GM03348 (cell line): Measurements from ENCODE around the gene POLN.

Experiments
- DNase-seq: peaks from one replicate; pipeline ENCODE4 v3.0.0; 2012; ENCODE audit warnings: low spot score

Gene POLN

GRCh38 chr4:2070421-2071251 lies 171.3 kb downstream of the POLN start:
- DNase-seq = no peak

DNA sequence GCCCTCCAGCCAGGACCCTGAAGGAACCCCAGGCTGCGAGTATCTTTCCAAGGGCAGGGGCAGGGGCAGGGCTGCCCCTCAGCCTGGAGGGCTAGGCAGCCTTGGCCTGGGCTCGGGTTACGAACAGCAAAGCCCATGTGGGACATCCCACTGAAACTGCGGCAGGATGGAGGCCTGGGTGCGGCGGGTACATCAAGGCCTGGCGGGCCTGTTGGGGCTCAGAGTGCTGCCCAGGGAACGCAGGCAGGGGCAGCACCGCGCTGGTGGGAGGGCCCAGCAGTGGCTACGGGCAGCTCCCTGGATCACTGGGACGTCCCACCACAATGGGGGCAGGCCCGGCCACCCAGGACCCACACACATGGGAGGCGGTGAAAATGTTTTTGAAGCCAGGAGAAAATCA lies 171.9 kb downstream of the POLN start:
- DNase-seq = no peak

- DNase-seq = no peak
These were observed 172.6 kb downstream of the POLN start for GRCh38 chr4:2069161-2069971.

DNA sequence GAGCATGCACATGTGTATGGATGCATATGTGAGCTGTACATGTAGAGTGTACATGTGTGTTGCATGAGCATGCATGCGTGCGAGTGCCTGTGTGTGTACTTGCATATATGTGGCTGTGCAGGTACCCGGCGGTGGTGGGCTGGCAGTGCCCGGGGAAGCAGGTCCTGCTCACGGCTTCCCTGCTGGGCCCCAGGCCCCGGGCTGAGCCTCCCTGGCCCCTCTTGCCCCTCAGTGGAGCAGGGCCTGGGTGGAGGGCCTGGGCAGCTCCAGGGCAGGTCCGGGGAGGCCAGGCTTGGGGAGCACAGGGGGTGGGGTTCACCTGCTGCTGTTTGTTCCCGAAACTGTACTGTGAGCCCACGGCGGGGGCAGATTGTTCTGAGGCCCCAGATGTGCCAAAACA lies 173.4 kb downstream of the POLN start:
- DNase-seq = no peak

- no peak for DNase-seq
These were observed 173.8 kb downstream of the POLN start for GRCh38 chr4:2068198-2068470.

- DNase-seq = no peak
These were observed 174.3 kb downstream of the POLN start for GRCh38 chr4:2067446-2068197.

DNA sequence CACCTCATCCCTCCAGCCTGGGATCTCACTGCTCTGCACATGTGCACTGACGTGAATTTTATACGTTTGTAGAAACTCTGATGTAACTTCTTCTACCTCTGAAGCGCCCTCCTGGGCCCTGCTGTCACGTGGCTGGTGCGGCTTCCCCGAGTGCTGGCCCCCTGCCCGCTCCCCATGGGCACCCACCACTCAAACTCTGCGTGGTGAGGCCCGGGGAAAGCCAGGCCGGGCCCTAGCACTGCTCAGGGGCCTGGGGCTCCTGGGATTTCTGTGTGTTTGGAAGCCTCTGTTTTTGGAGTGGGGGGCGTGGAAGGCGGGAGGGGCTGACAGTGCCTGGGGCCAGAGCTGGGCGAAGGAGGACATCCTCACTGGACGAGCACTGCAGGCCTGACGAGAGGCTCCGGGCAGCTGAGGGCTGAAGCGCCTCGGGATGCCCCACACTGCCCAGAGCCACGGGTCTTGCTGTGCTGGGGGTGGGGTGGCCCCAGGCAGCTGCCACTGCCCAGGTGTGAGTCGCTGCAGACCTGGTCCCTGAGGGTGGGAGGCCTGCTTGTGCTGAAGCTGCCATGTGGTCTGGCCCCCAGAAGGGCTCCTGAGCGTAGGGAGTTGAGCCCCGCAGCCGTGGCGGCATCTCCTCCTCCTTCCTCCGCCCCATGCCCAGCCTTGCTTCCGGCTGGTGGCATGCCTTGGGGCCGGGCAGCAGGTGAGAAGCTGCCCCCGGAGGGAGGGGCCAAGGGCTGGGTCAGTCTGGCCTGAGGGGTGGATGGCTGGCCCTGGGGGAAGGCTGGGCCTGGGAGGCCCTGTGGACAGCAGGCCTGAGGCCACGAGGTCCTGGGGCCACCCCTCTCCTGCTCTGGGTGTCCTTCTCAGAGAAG lies 175.1 kb downstream of the POLN start:
- no peak for DNase-seq

DNA sequence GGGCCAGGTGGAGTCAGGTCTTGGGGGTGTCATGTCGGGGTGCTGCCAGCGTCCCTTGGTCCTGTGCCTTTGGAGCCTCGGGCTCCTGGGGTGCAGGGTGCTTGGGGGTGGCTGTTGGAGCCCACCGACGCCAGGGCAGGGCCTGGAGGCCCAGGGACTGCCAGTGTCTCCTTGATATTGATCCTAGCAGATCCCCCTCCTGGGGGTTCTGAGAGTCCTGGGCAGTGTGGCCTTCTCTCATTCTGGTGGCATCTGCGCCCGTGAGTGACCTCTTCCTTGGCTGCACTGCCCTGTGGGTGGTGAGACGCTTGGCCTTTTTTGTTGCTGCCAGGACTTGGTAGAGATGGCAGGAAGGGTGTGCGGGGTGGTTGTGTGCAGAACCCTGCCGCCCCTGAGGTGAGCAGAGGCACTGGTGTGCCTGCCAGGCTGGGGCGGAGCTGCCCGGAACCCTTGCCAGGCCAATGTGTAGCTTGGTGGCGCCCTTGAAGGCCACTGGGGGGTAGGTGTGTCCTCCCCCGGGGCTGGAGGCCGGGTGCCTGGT lies 175.8 kb downstream of the POLN start:
- no peak for DNase-seq

DNA sequence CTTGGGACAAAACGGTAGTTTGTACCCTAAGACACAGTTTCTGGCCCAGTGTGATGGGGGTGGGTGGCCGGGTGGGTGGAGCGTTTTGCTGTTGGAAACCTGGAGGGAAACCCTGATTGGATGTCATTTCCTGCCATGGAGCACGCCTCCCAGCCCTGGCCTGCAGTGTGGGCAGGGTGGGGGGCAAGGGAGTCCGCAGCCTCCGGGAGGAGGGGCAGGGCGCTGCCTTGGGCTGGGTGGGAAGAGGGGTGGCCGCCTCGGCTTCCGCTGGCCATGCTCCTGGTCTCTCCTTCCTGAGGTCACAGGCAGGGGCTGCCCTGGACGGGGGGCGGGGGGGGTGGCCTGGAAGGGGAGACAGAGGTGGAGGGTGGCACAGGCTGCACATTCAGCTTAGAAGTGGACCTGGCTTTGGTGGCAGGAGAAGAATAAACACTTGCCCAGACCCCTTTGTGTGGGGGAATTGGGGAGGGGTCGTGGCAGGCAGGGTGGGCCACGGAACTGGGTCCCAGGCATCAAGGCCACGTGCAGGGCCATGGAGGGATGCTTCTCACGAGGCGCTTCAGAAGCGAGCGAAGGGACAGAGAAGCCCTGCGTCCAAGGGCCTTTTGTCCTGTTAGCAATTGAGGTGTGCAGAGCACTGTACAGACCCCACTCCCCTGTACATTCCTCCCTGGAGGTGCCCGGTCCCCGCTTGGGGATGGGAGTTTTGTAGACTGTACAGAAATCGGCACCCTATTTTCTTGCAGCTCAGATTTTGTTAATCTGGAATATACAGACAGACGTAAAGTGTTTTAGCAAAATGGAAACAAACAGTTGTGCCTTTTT lies 176.6 kb downstream of the POLN start:
- DNase-seq = no peak

DNA sequence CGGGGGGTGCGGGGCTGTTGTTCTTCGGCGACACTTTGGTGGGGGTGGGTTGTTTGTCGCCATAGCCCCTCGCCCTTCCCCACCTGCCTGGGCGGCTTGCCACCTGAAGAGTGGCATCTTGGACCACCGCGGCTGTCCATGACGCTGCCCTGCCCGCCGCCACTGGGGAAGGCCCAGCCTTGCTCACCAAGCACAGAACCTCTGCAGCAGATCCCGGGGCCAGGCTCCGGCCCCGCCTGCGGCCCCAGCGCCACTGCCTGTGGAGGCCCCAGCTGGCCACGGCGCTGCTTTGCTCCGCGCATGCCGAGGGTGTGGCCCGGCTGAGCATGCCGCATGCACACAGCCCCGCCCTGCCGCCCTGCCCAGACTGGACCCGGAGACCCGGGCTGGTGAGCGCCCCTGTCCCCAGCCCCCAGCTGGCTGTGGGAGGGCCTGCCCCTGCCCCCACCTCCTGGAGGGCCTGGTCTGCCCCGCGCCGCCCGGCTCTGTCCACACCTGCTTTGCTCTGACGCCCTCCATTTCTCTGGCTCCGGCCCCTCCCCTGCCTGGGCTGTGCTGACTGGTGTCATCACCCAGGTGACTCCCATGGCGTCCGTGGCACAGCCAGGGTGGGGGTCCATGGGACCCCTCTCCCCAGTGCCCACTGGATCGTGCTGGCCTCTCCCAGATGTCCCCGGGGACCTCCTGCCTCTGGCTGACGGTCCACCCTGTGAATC lies 177.5 kb downstream of the POLN start:
- no peak for DNase-seq

- no peak for DNase-seq
These were observed 178.2 kb downstream of the POLN start for GRCh38 chr4:2063557-2064275.

- no peak for DNase-seq
These were observed 179.0 kb downstream of the POLN start for GRCh38 chr4:2062808-2063524.

- no peak for DNase-seq
These were observed 179.6 kb downstream of the POLN start for GRCh38 chr4:2062168-2062807.

DNA sequence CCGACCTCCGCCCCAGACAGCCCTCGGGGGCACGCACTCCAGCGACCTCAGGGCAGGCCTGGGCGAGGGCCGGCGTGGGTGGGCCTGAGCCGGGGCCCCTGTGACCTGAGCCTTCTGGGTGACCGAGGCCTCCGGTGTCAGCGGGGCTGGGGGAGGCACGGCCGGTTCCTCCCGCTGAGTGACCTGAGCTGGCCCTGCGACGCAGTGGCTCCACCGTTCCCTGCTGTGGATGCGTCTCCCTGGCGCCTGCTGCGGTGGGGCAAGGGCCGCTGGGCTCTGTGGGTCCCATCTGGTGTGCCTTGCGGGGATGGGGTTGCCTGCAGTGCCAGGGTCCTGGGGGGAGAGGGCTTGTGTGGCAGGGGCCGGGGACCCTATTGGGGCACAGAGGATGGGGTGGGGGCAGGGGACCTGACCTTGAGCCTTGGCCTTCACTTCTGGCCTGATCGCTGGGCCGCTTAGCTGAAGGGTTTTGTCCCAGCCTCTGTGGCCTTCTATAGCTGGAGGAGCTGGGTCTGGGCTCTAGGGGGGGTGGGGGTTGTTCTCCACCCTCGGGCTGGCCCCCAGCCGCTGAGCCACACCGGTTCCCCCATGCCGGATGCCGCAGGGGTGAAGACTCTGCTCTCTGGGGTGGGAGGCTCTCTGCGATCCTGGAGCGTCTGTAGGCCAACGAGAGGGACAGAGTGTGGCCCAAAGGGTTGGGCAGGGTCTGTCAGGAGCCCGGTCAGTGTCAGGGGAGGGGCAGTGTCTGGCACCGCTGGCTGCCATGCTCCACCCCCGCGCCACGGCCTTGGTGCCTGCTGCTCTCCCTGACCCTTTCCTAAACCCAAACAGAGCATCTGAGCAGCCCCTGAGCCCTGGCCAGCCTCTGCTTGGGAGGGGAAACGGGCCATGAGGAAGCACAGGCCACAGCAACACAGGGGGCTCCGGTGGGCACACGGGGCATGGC lies 180.5 kb downstream of the POLN start:
- DNase-seq = no peak

GRCh38 chr4:2060611-2061185 lies 181.2 kb downstream of the POLN start:
- DNase-seq = no peak

DNA sequence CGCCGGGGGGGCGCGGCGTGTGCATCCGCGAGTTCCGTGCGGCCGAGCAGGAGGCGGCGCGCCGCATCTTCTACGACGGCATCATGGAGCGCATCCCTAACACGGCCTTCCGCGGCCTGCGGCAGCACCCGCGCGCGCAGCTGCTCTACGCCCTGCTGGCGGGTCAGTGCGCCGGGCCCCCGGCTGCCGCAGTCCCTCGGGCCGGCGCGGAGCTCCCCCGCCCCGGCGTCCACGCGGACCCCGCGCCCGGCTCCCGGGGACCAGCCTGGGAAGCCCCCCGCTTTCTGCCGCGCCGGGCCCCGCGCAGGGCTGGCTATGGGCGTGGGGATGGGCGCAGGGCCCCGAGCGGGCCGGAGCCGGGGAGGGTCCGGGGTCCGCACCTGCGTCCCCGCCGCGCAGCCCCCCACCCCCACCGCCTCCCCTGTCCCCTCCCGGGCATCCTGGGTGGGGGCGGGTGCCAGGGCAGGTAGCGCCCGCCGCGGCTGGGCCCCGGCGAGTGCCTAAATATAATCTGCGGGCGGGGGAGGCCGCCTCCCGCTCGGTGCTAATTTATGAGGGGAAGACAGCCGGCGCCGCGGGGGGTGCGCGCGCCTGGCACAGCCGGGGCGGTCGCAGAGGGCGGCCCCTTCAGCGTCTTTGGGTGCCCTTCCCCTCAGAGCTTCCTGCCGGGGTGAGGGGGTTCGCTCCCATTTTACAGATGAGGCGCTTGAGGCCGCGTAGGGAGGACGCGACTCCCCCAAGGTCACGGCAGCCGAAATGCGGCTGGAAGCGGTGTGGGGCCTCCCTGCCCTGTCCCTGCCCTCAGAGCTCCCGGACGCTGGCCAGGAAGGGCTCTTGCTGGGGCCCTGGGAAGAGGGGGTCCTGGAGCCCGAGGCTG lies 182.0 kb downstream of the POLN start:
- DNase-seq = no peak
